C4-2B (cell line): ENCODE data around the gene APRT.

ENCODE experiments used
- H3K27ac ChIP-seq: fragments of 450-650 bp; 2 replicates; pipeline ENCODE4 v1.5.1; 2017
- ZFX ChIP-seq: fragments of 450-650 bp; IDR thresholded peaks from 2 replicates; pipeline ENCODE4 v1.6.1; 2017
- TF ChIP-seq, protein P1 (sequence below): fragments of 450-650 bp; conservative IDR thresholded peaks from 2 replicates; pipeline ENCODE4 v1.5.1; 2017; ENCODE audit warnings: mild to moderate bottlenecking

APRT gene

DNA sequence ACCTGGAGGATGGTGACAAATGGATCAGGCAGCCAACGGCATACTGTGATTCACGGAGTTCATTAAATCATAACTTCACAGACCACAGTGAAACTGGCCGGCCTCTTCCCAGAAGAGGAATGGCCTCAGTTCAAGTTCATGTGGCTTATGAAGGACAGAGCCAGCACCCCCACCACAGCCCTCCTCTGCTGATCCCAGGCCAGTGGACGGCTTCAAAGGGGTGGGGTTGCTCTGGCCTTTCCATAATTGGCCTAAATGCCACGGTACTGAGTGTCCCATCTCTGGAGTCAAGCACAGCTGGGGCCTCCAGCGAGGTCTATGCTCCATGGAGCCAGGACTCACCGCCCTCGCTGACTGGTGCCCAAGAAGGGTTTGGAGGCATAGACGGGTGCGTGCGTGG lies 23.7 kb upstream of the APRT start:
- TF ChIP-seq ZFX: no peak
- TF ChIP-seq, protein P1, sequence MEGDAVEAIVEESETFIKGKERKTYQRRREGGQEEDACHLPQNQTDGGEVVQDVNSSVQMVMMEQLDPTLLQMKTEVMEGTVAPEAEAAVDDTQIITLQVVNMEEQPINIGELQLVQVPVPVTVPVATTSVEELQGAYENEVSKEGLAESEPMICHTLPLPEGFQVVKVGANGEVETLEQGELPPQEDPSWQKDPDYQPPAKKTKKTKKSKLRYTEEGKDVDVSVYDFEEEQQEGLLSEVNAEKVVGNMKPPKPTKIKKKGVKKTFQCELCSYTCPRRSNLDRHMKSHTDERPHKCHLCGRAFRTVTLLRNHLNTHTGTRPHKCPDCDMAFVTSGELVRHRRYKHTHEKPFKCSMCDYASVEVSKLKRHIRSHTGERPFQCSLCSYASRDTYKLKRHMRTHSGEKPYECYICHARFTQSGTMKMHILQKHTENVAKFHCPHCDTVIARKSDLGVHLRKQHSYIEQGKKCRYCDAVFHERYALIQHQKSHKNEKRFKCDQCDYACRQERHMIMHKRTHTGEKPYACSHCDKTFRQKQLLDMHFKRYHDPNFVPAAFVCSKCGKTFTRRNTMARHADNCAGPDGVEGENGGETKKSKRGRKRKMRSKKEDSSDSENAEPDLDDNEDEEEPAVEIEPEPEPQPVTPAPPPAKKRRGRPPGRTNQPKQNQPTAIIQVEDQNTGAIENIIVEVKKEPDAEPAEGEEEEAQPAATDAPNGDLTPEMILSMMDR: no peak

DNA sequence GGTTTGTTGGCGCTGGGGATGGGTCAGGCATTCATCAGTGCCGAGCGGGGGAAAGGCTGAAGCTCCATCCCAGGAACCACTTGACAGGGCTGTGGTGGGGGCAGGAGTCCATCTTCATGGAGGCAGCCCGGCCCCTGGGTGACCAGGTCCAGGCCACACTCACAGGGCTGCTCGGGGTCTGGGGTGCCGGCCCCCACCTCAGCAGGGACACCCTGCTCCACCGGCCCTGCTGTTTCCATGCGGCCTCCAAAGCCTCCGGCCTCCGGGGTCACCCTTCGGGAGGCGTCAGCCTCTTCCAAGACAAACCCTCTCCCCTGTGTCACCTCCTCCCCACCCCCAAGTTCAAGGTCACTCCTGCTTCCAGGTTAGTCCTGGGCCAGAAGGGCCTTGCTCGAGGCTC lies 22.9 kb upstream of the APRT start:
- TF ChIP-seq, protein P1: no peak
- no peak for TF ChIP-seq ZFX
- H3K27ac ChIP-seq: no peak overlapping the region

More for the DNA sequence above, 23.7 kb upstream of the APRT start:
- H3K27ac ChIP-seq: no peak overlapping the region

DNA sequence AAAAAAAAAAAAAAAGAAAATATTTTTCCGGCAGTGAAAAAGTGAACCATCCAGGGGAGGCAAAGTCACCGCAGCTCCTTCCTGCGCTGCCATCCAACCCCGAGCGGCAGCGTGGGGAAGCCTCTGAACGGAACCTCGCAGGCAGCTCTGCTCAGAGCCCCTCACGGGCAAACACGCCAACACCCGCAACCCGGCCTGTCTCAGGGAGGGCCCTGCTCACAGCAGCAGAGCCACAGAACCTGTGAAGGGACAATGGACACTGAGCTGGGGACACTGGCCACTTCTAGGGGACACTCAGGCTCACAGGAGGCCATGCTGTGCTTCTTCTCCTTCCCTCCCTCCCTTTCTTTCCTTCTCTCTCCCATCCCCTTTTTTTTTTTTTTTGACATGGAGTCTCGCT lies 21.4 kb upstream of the APRT start:
- H3K27ac ChIP-seq: no peak overlapping the region
- no peak for TF ChIP-seq ZFX
- TF ChIP-seq, protein P1: no peak

DNA sequence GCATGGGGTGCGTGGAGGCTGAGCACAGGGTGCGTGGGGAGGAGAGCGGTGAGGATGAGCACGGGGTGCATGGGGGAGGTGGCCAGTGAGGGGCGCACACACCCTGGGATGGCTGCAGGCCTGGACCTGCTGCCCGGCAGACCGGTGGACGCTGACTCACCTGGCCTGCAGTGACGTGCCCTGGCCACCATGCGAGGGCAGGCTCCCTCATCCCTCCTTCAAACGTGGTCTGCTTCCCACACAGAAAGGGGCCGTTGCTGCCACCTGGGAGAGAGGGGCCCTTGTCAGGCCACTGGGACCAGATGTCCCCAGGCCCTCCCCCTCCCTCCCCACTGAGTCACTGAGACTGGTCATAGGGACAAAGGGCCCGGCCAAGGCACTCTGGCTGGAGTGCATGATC lies 20.1 kb upstream of the APRT start:
- TF ChIP-seq, protein P1: no peak; the same call in 1 of the 2 replicates
- H3K27ac ChIP-seq: no peak overlapping the region

DNA sequence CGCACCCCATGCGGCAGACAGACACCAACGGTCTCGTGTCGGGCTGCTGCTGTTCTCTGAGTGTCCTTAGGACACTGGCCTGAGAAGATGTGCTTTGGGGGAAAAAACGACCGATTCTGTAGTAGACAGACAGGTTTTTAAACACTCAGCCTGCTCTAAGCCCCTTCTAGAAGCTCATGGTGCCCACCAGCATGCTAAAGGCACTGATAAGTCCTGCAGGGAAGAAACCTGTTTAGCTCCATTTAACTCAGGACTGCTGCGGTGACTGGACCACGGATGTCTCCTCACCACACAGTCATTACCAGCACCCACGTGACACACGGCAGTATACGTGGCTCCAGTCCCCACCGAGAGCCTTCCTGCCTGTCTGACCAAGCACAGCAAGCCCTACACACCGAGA lies 19.1 kb upstream of the APRT start:
- H3K27ac ChIP-seq: no peak overlapping the region
- TF ChIP-seq ZFX: no peak
- TF ChIP-seq, protein P1: no peak

DNA sequence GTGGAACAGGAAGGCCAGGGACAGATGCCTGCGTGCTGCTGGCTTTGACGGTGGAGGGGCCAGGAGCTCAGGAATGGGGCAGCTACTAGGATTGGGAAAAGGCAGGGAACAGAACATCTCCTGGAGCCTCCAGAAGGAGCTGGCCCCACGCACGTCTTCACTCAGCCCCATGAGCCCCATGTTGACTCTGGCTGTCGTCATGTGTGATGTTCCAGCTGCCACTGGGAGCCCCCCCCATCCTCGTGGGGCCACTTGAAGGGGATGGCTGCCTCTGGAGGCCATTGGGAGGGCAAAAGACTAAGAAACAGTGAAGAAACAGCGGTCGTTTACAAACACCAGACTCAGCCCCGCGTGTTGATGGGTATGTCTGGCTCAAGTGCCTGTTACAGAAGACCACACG lies 18.5 kb upstream of the APRT start:
- H3K27ac ChIP-seq: no peak overlapping the region

DNA sequence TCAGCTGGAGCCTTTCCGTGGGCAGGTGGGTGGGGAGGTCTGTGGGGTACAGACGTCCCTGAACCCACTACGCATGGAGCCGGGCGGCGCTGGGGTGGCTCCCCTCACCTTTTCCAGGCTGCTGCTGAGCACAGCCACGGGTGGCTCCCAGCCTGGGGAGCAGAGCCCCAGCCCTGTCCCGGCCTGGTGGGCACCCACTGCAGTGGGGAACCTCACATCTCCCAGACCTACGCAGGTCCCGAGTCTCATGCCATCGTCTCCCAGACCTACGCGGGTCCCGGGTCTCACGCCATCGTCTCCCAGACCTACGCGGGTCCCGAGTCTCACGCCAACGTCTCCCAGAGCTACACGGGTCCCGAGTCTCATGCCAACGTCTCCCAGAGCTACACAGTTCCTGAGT lies 17.0 kb upstream of the APRT start:
- no peak overlapping the region for H3K27ac ChIP-seq
- TF ChIP-seq, protein P1: no peak
- no peak for TF ChIP-seq ZFX

More for the DNA sequence above, 18.5 kb upstream of the APRT start:
- TF ChIP-seq, protein P1: no peak
- TF ChIP-seq ZFX: no peak
